NCI-H460 (cell line): Measurements from ENCODE around the gene AOPEP. TPM values are rescaled to one million over a fixed set of nuclear protein-coding genes. Genes with fewer than 3 reads are reported as not detected.

Source experiments
- DNase-seq: peaks from one replicate; pipeline ENCODE4 v3.0.0-alpha.2; 2016; ENCODE audit warnings: low read depth; ENCODE audit errors: extremely low read depth
- small RNA-seq, 2 experiments: library from RNA; depleted of rRNA; stranded (forward); fragments of <200 nt; gene quantifications; one replicate each; pipeline ENCODE3, GENCODE V24; 2014
- total RNA-seq: library from RNA; depleted of rRNA; stranded (reverse); fragments of >200 nt; shearing (Covaris generic); gene quantifications from 2 replicates; pipeline ENCODE4 v1.2.3, GENCODE V29; 2014; rRNA removed

The AOPEP gene
- total RNA-seq, 1 experiment from 2014 or later: 27.0 TPM

GRCh38 chr9:95120781-95121370 lies 394.4 kb downstream of the AOPEP start:
- DNase-seq: no peak

GRCh38 chr9:95124582-95125367 lies 398.3 kb downstream of the AOPEP start:
- DNase-seq: no peak

- DNase-seq: no peak
These were observed 399.2 kb downstream of the AOPEP start for GRCh38 chr9:95125652-95126051.

- DNase-seq: no peak
These were observed 400.2 kb downstream of the AOPEP start for GRCh38 chr9:95126739-95127138.

GRCh38 chr9:95127249-95128176 lies 401.0 kb downstream of the AOPEP start:
- DNase-seq: peak; percentile 76

- no peak for DNase-seq
These were observed 401.7 kb downstream of the AOPEP start for GRCh38 chr9:95128177-95128524.

GRCh38 chr9:95129476-95130291 lies 403.2 kb downstream of the AOPEP start:
- no peak for DNase-seq

GRCh38 chr9:95130484-95130883 lies 404.0 kb downstream of the AOPEP start:
- DNase-seq: no peak

GRCh38 chr9:95131023-95131943 lies 404.8 kb downstream of the AOPEP start:
- DNase-seq: peak; percentile 64

- no peak for DNase-seq
These were observed 406.1 kb downstream of the AOPEP start for GRCh38 chr9:95132366-95133324.

GRCh38 chr9:95133325-95133705 lies 406.8 kb downstream of the AOPEP start:
- no peak for DNase-seq

GRCh38 chr9:95134457-95134881 lies 408.0 kb downstream of the AOPEP start:
- DNase-seq: no peak

GRCh38 chr9:95135756-95136155 lies 409.3 kb downstream of the AOPEP start:
- DNase-seq: no peak

Small RNA genes lying within 50 kb of the gene (small RNA-seq; reads per million reads assigned to genes)
- gene MIR2278 (0 to 0.23 reads per million in 2 experiments), gene MIR23B (3.1 to 60.7 reads per million in 2 experiments), gene MIR27B (537 to 17,776 reads per million in 2 experiments), gene MIR3074 (0 reads per million in 2 experiments), gene MIR6081 (0 reads per million in 2 experiments)

Other genes starting within 250 kb of the AOPEP start
- gene PCAT7, start 171.6 kb upstream of the AOPEP start, total RNA-seq: 2.1 and 2.7 TPM in 2 replicates
- not detected in 2 replicates for gene FBP2, start 132.9 kb upstream of the AOPEP start, total RNA-seq
- gene FBP1, start 87.2 kb upstream of the AOPEP start, total RNA-seq: 0.12 TPM in 1 of 2 replicates, not detected in the other